HG03196 (cell line): ENCODE measurements around the gene IRF6.
"Not testable (repeated sequence)": the region's sequence is repeated elsewhere in the genome, so short reads cannot be mapped to it uniquely, and the experiment has no call there.

ENCODE experiments used
- ATAC-seq: cut with Tn5 transposase; IDR thresholded peaks from one replicate; pipeline ENCODE4 v1.9.1; 2021; ENCODE audit not compliant: unreplicated experiment

IRF6 gene

GRCh38 chr1:209823143-209824041 lies 17.4 kb upstream of the IRF6 start:
- ATAC-seq, result no peak

GRCh38 chr1:209822706-209823105 lies 16.8 kb upstream of the IRF6 start:
- no peak for ATAC-seq

- no peak for ATAC-seq
Observed at GRCh38 chr1:209820986-209821385, 15.0 kb upstream of the IRF6 start.

- ATAC-seq, result no peak
Observed at GRCh38 chr1:209819058-209819457, 13.1 kb upstream of the IRF6 start.

- ATAC-seq, result no peak
Observed at GRCh38 chr1:209817691-209818090, 11.7 kb upstream of the IRF6 start.

- ATAC-seq, result no peak
Observed at GRCh38 chr1:209816923-209817322, 11.0 kb upstream of the IRF6 start.

- no peak for ATAC-seq
Observed at GRCh38 chr1:209815931-209816341, 10.0 kb upstream of the IRF6 start.

GRCh38 chr1:209815490-209815889 lies 9.5 kb upstream of the IRF6 start:
- ATAC-seq, result no peak

GRCh38 chr1:209813902-209814301 lies 8.0 kb upstream of the IRF6 start:
- ATAC-seq, result no peak

- no peak for ATAC-seq
Observed at GRCh38 chr1:209810783-209811182, 4.8 kb upstream of the IRF6 start.

GRCh38 chr1:209809611-209810010 lies 3.7 kb upstream of the IRF6 start:
- no peak for ATAC-seq

- no peak for ATAC-seq
Observed at GRCh38 chr1:209808059-209808581, 2.2 kb upstream of the IRF6 start.

- no peak for ATAC-seq
Observed at GRCh38 chr1:209807509-209807908, 1.6 kb upstream of the IRF6 start.

- no peak for ATAC-seq
Observed at GRCh38 chr1:209805341-209805781, 581 bp downstream of the IRF6 start.

- no peak for ATAC-seq
Observed at GRCh38 chr1:209803568-209803967, 2.4 kb downstream of the IRF6 start.

GRCh38 chr1:209802780-209803152 lies 3.2 kb downstream of the IRF6 start:
- ATAC-seq, result no peak

GRCh38 chr1:209802117-209802779 lies 3.7 kb downstream of the IRF6 start:
- no peak for ATAC-seq

GRCh38 chr1:209800984-209801834 lies 4.7 kb downstream of the IRF6 start:
- no peak for ATAC-seq

- no peak for ATAC-seq
Observed at GRCh38 chr1:209797978-209798639, 7.8 kb downstream of the IRF6 start.

GRCh38 chr1:209793711-209794110 lies 12.2 kb downstream of the IRF6 start:
- not testable (repeated sequence) for ATAC-seq

GRCh38 chr1:209791920-209792319 lies 14.0 kb downstream of the IRF6 start:
- no peak for ATAC-seq
